ENCODE data around the gene TARS3. TPM values are rescaled to one million over a fixed set of nuclear protein-coding genes. Genes with fewer than 3 reads are reported as not detected.
A peak's percentile ranks its signal among the peaks of the same experiment; 100 is the strongest.
"Not testable (repeated sequence)": the region's sequence is repeated elsewhere in the genome, so short reads cannot be mapped to it uniquely, and the experiment has no call there.

Gene TARS3
- total RNA-seq, 1 donor from 2014 or later, result 21.2 TPM

- Mint-ChIP-seq H3K36me3 (no peaks in the 10 kb centered on the region), H3K4me3 (no peak overlapping the region), H3K27me3 (ENCODE audit: insufficient read depth, low read depth) (no peaks in the 10 kb centered on the region), H3K4me1 (peaks cover 2% of the 10 kb centered on the region), H3K27ac (no peak overlapping the region), H3K9me3 (no peaks in the 10 kb centered on the region)
- Histone ChIP-seq H3K4me3 (no peak overlapping the region), H3K9me3 (ENCODE audit: low read depth) (no peaks in the 10 kb centered on the region), H3K4me1 (no peaks in the 10 kb centered on the region), H4K20me1 (ENCODE audit: low read depth) (no peaks in the 10 kb centered on the region), H2AFZ (replicated peaks) (no peak overlapping the region), H3F3A (ENCODE audit: low read depth) (peaks cover 3% of the 10 kb centered on the region), H3K4me2 (no peak overlapping the region), H3K79me2 (ENCODE audit: low read depth) (no peaks in the 10 kb centered on the region), H3K27me3 (no peaks in the 10 kb centered on the region), H3K36me3 (no peaks in the 10 kb centered on the region), H3K27ac (no peak overlapping the region), H3K9ac (no peak overlapping the region)
- TF ChIP-seq EZH2phosphoT487 (IDR thresholded peaks at IDR 0.05) (no peak), CTCF (IDR thresholded peaks at IDR 0.05) (no peak), EZH2 (IDR thresholded peaks at IDR 0.05) (no peak)
- no peak for DNase-seq (ENCODE audit: low spot score)
These were observed 67.1 kb downstream of the TARS3 start for GRCh38 chr15:101657171-101657570.

GRCh38 chr15:101654624-101655337, 69.5 kb downstream of the TARS3 start:
- DNase-seq (ENCODE audit: low spot score), result peak; percentile 23
- H3K27me3 Mint-ChIP-seq (ENCODE audit: insufficient read depth, low read depth), result not testable (repeated sequence)

GRCh38 chr15:101654171-101654570, 70.1 kb downstream of the TARS3 start:
- Histone ChIP-seq H3K9me3 (ENCODE audit: low read depth) (no peaks in the 10 kb centered on the region), H3F3A (ENCODE audit: low read depth) (peaks cover 10% of the 10 kb centered on the region), H4K20me1 (ENCODE audit: low read depth) (peaks cover 12% of the 10 kb centered on the region), H3K36me3 (peaks cover 4% of the 10 kb centered on the region), H3K27ac (no peak overlapping the region), H3K79me2 (ENCODE audit: low read depth) (peaks cover 27% of the 10 kb centered on the region), H3K4me2 (no peak overlapping the region), H3K4me1 (peaks cover 11% of the 10 kb centered on the region), H3K27me3 (no peaks in the 10 kb centered on the region), H3K4me3 (no peak overlapping the region), H3K9ac (no peak overlapping the region), H2AFZ (replicated peaks) (no peak overlapping the region)
- no peaks in the 10 kb centered on the region for H3K36me3 Mint-ChIP-seq
- no peaks in the 10 kb centered on the region for H3K27me3 Mint-ChIP-seq (ENCODE audit: insufficient read depth, low read depth)
- no peak for DNase-seq (ENCODE audit: low spot score)
- no peaks in the 10 kb centered on the region for H3K9me3 Mint-ChIP-seq
- H3K4me1 Mint-ChIP-seq, result peaks cover 14% of the 10 kb centered on the region
- peak overlapping the region; percentile 44 for H3K4me3 Mint-ChIP-seq
- no peak overlapping the region for H3K27ac Mint-ChIP-seq
- TF ChIP-seq CTCF (IDR thresholded peaks at IDR 0.05) (no peak), EZH2 (IDR thresholded peaks at IDR 0.05) (no peak), EZH2phosphoT487 (IDR thresholded peaks at IDR 0.05) (no peak)

More at GRCh38 chr15:101654624-101655337, 69.5 kb downstream of the TARS3 start:
- not testable (repeated sequence) for H3K4me3 ChIP-seq; H3K9me3 ChIP-seq (ENCODE audit: low read depth); H3K27me3 ChIP-seq; H3K27ac ChIP-seq; H3F3A ChIP-seq (ENCODE audit: low read depth); H3K36me3 Mint-ChIP-seq; H3K4me2 ChIP-seq; H2AFZ ChIP-seq (replicated peaks); H3K9me3 Mint-ChIP-seq; H4K20me1 ChIP-seq (ENCODE audit: low read depth); H3K36me3 ChIP-seq; H3K27ac Mint-ChIP-seq; H3K9ac ChIP-seq
- H3K79me2 ChIP-seq (ENCODE audit: low read depth), result peaks cover 21% of the 10 kb centered on the region
- peak overlapping the region; percentile 24 for H3K4me3 Mint-ChIP-seq
- peaks cover 11% of the 10 kb centered on the region for H3K4me1 ChIP-seq
- TF ChIP-seq CTCF (IDR thresholded peaks at IDR 0.05), result peak; percentile 36
- peaks cover 14% of the 10 kb centered on the region for H3K4me1 Mint-ChIP-seq
